GM12891 (cell line): ENCODE measurements around the gene VPS16.

ENCODE experiments used
- POLR2A ChIP-seq: IDR thresholded peaks from 2 replicates; pipeline ENCODE4 v1.6.1; 2011; ENCODE audit warnings: low read depth, low read length, control low read depth
- POLR2AphosphoS5 ChIP-seq: IDR thresholded peaks from 2 replicates; pipeline ENCODE4 v1.6.1; 2011; ENCODE audit warnings: low read depth, low read length, control low read depth
- TAF1 ChIP-seq: IDR thresholded peaks from 2 replicates; pipeline ENCODE4 v1.6.1; 2011; ENCODE audit warnings: low read depth, low read length, control low read depth

- TF ChIP-seq POLR2AphosphoS5 = no peak
- TF ChIP-seq POLR2A = no peak
- no peak for TF ChIP-seq TAF1
These were observed 1.5 kb upstream of the VPS16 start for GRCh38 chr20:2838847-2839671.
